HepG2 (cell line): ENCODE data around the gene FGA. TPM values are rescaled to one million over a fixed set of nuclear protein-coding genes. Genes with fewer than 3 reads are reported as not detected.
A peak's percentile ranks its signal among the peaks of the same experiment; 100 is the strongest.

ENCODE experiments used
- ARNT2 ChIP-seq: sonication (generic); formaldehyde crosslinking; IDR thresholded peaks from 2 replicates; pipeline ENCODE4 v1.8.0; 2022; ENCODE audit warnings: mild to moderate bottlenecking, low read depth, missing genetic modification reagents, moderate library complexity
- ESRRA ChIP-seq: sonication (generic); formaldehyde crosslinking; IDR thresholded peaks from 2 replicates; pipeline ENCODE4 v1.5.1; 2020; ENCODE audit warnings: mild to moderate bottlenecking, low read depth, missing genetic modification reagents
- FOXJ3 ChIP-seq: sonication (generic); formaldehyde crosslinking; IDR thresholded peaks from 2 replicates; pipeline ENCODE4 v1.4.0; 2020; ENCODE audit warnings: missing genetic modification reagents, mild to moderate bottlenecking, borderline replicate concordance
- NONO ChIP-seq, 2 experiments: fragments of 450-650 bp in 1 of 2; sonication (generic) in 1 of 2; formaldehyde crosslinking in 1 of 2; IDR thresholded peaks in 1 of 2; conservative IDR thresholded peaks in 1 of 2; 2 replicates each; pipeline versions ENCODE4 v1.6.1 to v1.8.0; 2017 to 2022; ENCODE audit warnings: mild to moderate bottlenecking in 1 of 2, missing genetic modification reagents in 1 of 2, moderate library complexity in 1 of 2
- TCF7 ChIP-seq: sonication (generic); IDR thresholded peaks from 2 replicates; pipeline ENCODE4 v1.6.1; 2016; ENCODE audit warnings: antibody characterized with exemption, low read depth
- ZBTB14 ChIP-seq: sonication (generic); formaldehyde crosslinking; IDR thresholded peaks from 2 replicates; pipeline ENCODE4 v1.4.0; 2020; ENCODE audit warnings: missing genetic modification reagents
- ZBTB25 ChIP-seq: IDR thresholded peaks from 2 replicates; pipeline ENCODE4 v1.6.1; 2018; ENCODE audit warnings: missing genetic modification reagents
- ZKSCAN8 ChIP-seq: IDR thresholded peaks from 2 replicates; pipeline ENCODE4 v1.6.1; 2016; ENCODE audit warnings: borderline replicate concordance, missing genetic modification reagents, missing compliant biosample characterization
- ZNF138 ChIP-seq: sonication (generic); formaldehyde crosslinking; IDR thresholded peaks from 2 replicates; pipeline ENCODE4 v1.5.0; 2020; ENCODE audit warnings: mild to moderate bottlenecking, low read depth, missing genetic modification reagents
- ZNF251 ChIP-seq: sonication (generic); formaldehyde crosslinking; IDR thresholded peaks from 2 replicates; pipeline ENCODE4 v1.9.0; 2021; ENCODE audit warnings: mild to moderate bottlenecking, missing genetic modification reagents
- polyA plus RNA-seq, 8 experiments: library from polyadenylated mRNA; depleted of rRNA in 3 of 8; stranded (reverse) in 7 of 8; unstranded in 1 of 8; fragments of >200 nt; fragmentation: Illumina TruSeq in 4 of 8; extraction: Trizol in 4 of 8; gene quantifications; 2 replicates each; pipeline versions ENCODE4 v1.2.1 to v1.2.3, GENCODE V29; 2011 to 2016; ENCODE audit warnings: low read depth in 4 of 8, missing spikeins in 1 of 8, mixed read lengths in 1 of 8; ENCODE audit not compliant: insufficient read depth in 1 of 8
- total RNA-seq, 5 experiments: library from RNA; depleted of rRNA; stranded (reverse); fragments of >200 nt; fragmentation: Illumina TruSeq; extraction: Trizol; gene quantifications; 2 replicates each; pipeline ENCODE4 v1.2.3, GENCODE V29; 2016; ENCODE audit warnings: low read depth in 1 of 5
- TF ChIP-seq, protein P1 (sequence below): sonication (generic); formaldehyde crosslinking; IDR thresholded peaks from 2 replicates; pipeline ENCODE4 v1.4.0; 2020; ENCODE audit warnings: missing genetic modification reagents
- TF ChIP-seq, protein P2 (sequence below): sonication (generic); formaldehyde crosslinking; IDR thresholded peaks from 2 replicates; pipeline ENCODE4 v1.8.1; 2023; ENCODE audit warnings: mild to moderate bottlenecking, missing genetic modification reagents
- TF ChIP-seq, protein P3 (sequence below): sonication (generic); formaldehyde crosslinking; IDR thresholded peaks from 2 replicates; pipeline ENCODE4 v1.4.0; 2020; ENCODE audit warnings: missing genetic modification reagents
- TF ChIP-seq, protein P4 (sequence below): sonication (generic); formaldehyde crosslinking; IDR thresholded peaks from 2 replicates; pipeline ENCODE4 v1.8.1; 2023; ENCODE audit warnings: mild to moderate bottlenecking, moderate library complexity, missing genetic modification reagents
- TF ChIP-seq, protein P5 (sequence below): IDR thresholded peaks from 2 replicates; pipeline ENCODE4 v1.6.1; 2016; ENCODE audit warnings: low read depth, control low read depth

FGA gene
- total and polyA plus RNA-seq, 2 of the 13 experiments (the other 11 are each of a cell fraction or from before 2014, with no cell fraction given): 640 to 1,523 TPM

DNA sequence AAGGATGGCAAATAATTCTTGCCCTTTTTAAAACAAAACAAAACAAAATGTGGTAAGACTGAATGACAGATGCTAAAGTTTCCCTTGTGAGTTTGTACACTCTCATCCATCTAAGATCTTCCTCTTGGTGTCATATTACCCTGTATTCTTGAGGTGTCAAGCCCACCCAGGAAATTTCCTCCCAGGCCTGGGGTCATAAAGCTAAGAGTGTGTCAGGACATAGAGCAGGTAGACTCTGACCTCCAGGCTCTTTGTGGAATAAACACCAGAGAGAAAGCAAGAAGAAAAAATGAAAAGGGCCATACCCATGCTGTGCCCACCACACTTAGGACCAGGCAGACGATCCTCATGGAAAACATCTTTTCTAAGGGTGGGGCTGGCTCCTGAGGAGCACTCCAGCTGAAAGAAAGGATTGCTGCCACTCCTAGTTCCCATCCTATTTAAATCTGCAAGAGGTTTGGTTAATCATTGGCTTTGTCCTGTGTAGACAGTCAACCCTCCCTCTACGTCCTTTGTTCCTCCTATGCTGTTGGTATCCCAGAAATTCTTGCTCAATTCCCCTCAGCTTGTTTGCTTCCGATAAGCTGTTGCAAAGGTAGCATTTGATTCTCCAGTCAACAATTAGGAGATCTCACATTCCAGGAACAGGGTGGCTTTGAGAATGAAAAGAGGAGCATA lies at the start of gene FGA (continued):
- peak; percentile 69; the same call in 1 of the 2 replicates for TF ChIP-seq ZBTB25 (CRISPR knock-in tag)
- TF ChIP-seq NONO (IDR thresholded peaks at IDR 0.05): no peak
- peak; percentile 90 for TF ChIP-seq NONO (CRISPR knock-in tag; conservative IDR thresholded peaks at IDR 0.05)
- TF ChIP-seq, protein P1, sequence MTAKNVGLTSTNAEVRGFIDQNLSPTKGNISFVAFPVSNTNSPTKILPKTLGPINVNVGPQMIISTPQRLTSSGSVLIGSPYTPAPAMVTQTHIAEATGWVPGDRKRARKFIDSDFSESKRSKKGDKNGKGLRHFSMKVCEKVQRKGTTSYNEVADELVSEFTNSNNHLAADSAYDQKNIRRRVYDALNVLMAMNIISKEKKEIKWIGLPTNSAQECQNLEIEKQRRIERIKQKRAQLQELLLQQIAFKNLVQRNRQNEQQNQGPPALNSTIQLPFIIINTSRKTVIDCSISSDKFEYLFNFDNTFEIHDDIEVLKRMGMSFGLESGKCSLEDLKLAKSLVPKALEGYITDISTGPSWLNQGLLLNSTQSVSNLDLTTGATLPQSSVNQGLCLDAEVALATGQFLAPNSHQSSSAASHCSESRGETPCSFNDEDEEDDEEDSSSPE: no peak
- TF ChIP-seq ZNF251 (CRISPR knock-in tag): no peak
- TF ChIP-seq, protein P2, sequence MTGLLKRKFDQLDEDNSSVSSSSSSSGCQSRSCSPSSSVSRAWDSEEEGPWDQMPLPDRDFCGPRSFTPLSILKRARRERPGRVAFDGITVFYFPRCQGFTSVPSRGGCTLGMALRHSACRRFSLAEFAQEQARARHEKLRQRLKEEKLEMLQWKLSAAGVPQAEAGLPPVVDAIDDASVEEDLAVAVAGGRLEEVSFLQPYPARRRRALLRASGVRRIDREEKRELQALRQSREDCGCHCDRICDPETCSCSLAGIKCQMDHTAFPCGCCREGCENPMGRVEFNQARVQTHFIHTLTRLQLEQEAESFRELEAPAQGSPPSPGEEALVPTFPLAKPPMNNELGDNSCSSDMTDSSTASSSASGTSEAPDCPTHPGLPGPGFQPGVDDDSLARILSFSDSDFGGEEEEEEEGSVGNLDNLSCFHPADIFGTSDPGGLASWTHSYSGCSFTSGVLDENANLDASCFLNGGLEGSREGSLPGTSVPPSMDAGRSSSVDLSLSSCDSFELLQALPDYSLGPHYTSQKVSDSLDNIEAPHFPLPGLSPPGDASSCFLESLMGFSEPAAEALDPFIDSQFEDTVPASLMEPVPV (CRISPR knock-in tag): no peak
- TF ChIP-seq, protein P3, sequence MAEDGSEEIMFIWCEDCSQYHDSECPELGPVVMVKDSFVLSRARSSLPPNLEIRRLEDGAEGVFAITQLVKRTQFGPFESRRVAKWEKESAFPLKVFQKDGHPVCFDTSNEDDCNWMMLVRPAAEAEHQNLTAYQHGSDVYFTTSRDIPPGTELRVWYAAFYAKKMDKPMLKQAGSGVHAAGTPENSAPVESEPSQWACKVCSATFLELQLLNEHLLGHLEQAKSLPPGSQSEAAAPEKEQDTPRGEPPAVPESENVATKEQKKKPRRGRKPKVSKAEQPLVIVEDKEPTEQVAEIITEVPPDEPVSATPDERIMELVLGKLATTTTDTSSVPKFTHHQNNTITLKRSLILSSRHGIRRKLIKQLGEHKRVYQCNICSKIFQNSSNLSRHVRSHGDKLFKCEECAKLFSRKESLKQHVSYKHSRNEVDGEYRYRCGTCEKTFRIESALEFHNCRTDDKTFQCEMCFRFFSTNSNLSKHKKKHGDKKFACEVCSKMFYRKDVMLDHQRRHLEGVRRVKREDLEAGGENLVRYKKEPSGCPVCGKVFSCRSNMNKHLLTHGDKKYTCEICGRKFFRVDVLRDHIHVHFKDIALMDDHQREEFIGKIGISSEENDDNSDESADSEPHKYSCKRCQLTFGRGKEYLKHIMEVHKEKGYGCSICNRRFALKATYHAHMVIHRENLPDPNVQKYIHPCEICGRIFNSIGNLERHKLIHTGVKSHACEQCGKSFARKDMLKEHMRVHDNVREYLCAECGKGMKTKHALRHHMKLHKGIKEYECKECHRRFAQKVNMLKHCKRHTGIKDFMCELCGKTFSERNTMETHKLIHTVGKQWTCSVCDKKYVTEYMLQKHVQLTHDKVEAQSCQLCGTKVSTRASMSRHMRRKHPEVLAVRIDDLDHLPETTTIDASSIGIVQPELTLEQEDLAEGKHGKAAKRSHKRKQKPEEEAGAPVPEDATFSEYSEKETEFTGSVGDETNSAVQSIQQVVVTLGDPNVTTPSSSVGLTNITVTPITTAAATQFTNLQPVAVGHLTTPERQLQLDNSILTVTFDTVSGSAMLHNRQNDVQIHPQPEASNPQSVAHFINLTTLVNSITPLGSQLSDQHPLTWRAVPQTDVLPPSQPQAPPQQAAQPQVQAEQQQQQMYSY: peak; percentile 34; the same call in 1 of the 2 replicates
- no peak for TF ChIP-seq ZNF138 (CRISPR knock-in tag)
- TF ChIP-seq FOXJ3 (CRISPR knock-in tag): peak; percentile 98
- TF ChIP-seq, protein P4, sequence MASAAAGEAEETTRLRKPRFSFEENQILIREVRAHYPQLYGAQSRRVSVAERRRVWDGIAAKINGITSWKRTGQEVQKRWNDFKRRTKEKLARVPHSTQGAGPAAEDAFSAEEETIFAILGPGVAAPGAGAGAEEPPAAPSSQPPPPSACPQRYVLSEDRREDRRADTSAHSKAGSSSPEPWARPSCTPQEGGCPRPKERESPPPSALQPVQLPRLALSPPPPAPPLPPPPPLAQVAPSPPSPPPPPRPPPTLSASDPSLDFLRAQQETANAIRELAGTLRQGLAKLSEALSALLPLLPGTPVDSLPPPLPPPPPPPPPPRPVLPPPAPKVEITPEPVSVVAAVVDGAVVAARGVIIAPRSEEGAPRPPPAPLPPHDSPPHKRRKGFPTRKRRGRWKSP: peak; percentile 77; the same call in 1 of the 2 replicates
- TF ChIP-seq ESRRA (CRISPR knock-in tag): peak; percentile 65; the same call in 1 of the 2 replicates
- TF ChIP-seq ZBTB14 (CRISPR knock-in tag): no peak
- TF ChIP-seq ZKSCAN8 (CRISPR knock-in tag): peak; percentile 91
- TF ChIP-seq ARNT2 (CRISPR knock-in tag): no peak
- TF ChIP-seq TCF7: peak; percentile 95
- TF ChIP-seq, protein P5, sequence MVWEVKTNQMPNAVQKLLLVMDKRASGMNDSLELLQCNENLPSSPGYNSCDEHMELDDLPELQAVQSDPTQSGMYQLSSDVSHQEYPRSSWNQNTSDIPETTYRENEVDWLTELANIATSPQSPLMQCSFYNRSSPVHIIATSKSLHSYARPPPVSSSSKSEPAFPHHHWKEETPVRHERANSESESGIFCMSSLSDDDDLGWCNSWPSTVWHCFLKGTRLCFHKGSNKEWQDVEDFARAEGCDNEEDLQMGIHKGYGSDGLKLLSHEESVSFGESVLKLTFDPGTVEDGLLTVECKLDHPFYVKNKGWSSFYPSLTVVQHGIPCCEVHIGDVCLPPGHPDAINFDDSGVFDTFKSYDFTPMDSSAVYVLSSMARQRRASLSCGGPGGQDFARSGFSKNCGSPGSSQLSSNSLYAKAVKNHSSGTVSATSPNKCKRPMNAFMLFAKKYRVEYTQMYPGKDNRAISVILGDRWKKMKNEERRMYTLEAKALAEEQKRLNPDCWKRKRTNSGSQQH (CRISPR knock-in tag): 0 out of 2 replicates have a peak, but pooled peaks have one; percentile 37
